HEK293T (cell line): ENCODE data around the gene POLR1D.

Source experiments
- FOXK2 ChIP-seq: fragments of 450-650 bp; IDR thresholded peaks from 2 replicates; pipeline ENCODE4 v1.6.1; 2016; ENCODE audit warnings: mild to moderate bottlenecking
- SP1 ChIP-seq: fragments of 450-650 bp; IDR thresholded peaks from 2 replicates; pipeline ENCODE4 v1.6.1; 2017

GRCh38 chr13:27639186-27639585 lies 17.5 kb downstream of the POLR1D start:
- no peak for TF ChIP-seq SP1
- TF ChIP-seq FOXK2 = no peak
